ENCODE results near the gene PTER. TPM values are rescaled to one million over a fixed set of nuclear protein-coding genes. Genes with fewer than 3 reads are reported as not detected.

The PTER gene
- total RNA-seq (2014; rRNA removed) (6.6 and 9.3 TPM in 2 replicates), Bru-seq, nascent RNA (percentile 60 among the genes with signal in this experiment), BruChase-seq, experiment 1, labeled RNA remaining after a 6-hour chase (percentile 57 among the genes with signal in this experiment), BruChase-seq, experiment 2, labeled RNA remaining after a 2-hour chase (percentile 58 among the genes with signal in this experiment)
- long read RNA-seq, transcript PTER-202 (6 exons, 3,777 nt), result minor isoform, 6 of 34 reads
- long read RNA-seq, transcript PTER-205 (5 exons, 1,203 nt), result major isoform, 15 of 34 reads
- long read RNA-seq, partial matches to known transcripts, result 0 of 34 reads
- long read RNA-seq, other reads (novel, unspliced or antisense), result 12 of 34 reads

GRCh38 chr10:16436758-16437539 is at the start of gene PTER:
TSS of gene PTER (plus strand) at chr10:16437010. CDS start at chr10:16484385, 47,375 bp downstream.
- no peaks in the 10 kb centered on the region for H3K27me3 ChIP-seq (ENCODE audit: low read length)
- peaks cover 13% of the 10 kb centered on the region for H3K79me2 ChIP-seq (ENCODE audit: low read length)
- ATAC-seq (peak; percentile 92), DNase-seq (peak; percentile 85)
- H3K27ac ChIP-seq (ENCODE audit: low read length), result peak within 1 kb of the TSS; percentile 34; the same call in 1 of the 2 replicates
- peak within 1 kb of the TSS; percentile 71 for H3K4me2 ChIP-seq (ENCODE audit: low read length)
- H2AFZ ChIP-seq (ENCODE audit: low read length), result peak within 1 kb of the TSS; percentile 72
- no peaks in the 10 kb centered on the region for H3F3A ChIP-seq (ENCODE audit: low read length, unreplicated experiment)
- intact Hi-C loops (cut with micrococcal nuclease), result loop anchor here (2.0 kb wide), 2 partner anchors 56 to 380 kb away; partner anchors contain the start of gene RSU1
- peaks cover 28% of the 10 kb centered on the region; the same call in 1 of the 2 replicates for H3K4me1 ChIP-seq (ENCODE audit: insufficient read depth, low read length)
- peak within 1 kb of the TSS; percentile 70 for H3K4me3 ChIP-seq (ENCODE audit: low read length)
- peak within 1 kb of the TSS; percentile 76 for H3K9ac ChIP-seq (ENCODE audit: low read length)
- POLR2A ChIA-PET (ENCODE audit: unreplicated experiment), result interaction anchor here (0.6 to 0.7 kb wide), 2 partner anchors 53 to 1094 kb away, joined by 3 read pairs; no protein-coding TSS in a partner anchor
- CTCF ChIA-PET, result no interaction called here
- H3K9me2 ChIP-seq (replicated peaks; ENCODE audit: low read length), result no peaks in the 10 kb centered on the region
- H3K9me3 ChIP-seq (ENCODE audit: low read length), result no peaks in the 10 kb centered on the region
- no peak for TF ChIP-seq CTCF (conservative IDR thresholded peaks at IDR 0.05; ENCODE audit: low read depth, low read length)
- TF ChIP-seq EZH2phosphoT487 (IDR thresholded peaks at IDR 0.05; ENCODE audit: borderline replicate concordance, low read length), result no peak
- TF ChIP-seq EZH2 (IDR thresholded peaks at IDR 0.05; ENCODE audit: low read length, unreplicated experiment), result no peak
- H4K20me1 ChIP-seq (ENCODE audit: low read length), result no peaks in the 10 kb centered on the region
- BruUV-seq (replicated peaks), result TSS peak; percentile 68
- no peaks in the 10 kb centered on the region for H3K36me3 ChIP-seq (ENCODE audit: low read depth, low read length)

- Histone ChIP-seq H3K36me3 (ENCODE audit: low read depth, low read length) (no peaks in the 10 kb centered on the region), H3K4me3 (ENCODE audit: low read length) (no peak overlapping the region), H3F3A (ENCODE audit: low read length, unreplicated experiment) (no peaks in the 10 kb centered on the region), H4K20me1 (ENCODE audit: low read length) (no peaks in the 10 kb centered on the region), H3K9ac (ENCODE audit: low read length) (no peak overlapping the region), H3K9me2 (replicated peaks; ENCODE audit: low read length) (no peaks in the 10 kb centered on the region), H3K27me3 (ENCODE audit: low read length) (no peaks in the 10 kb centered on the region), H3K4me2 (ENCODE audit: low read length) (no peak overlapping the region), H2AFZ (ENCODE audit: low read length) (no peak overlapping the region), H3K79me2 (ENCODE audit: low read length) (no peaks in the 10 kb centered on the region), H3K9me3 (ENCODE audit: low read length) (no peaks in the 10 kb centered on the region), H3K27ac (ENCODE audit: low read length) (no peak overlapping the region), H3K4me1 (ENCODE audit: insufficient read depth, low read length) (no peaks in the 10 kb centered on the region)
- ChIA-PET CTCF (no interaction called here), POLR2A (ENCODE audit: unreplicated experiment) (no interaction called here)
- TF ChIP-seq EZH2 (IDR thresholded peaks at IDR 0.05; ENCODE audit: low read length, unreplicated experiment), result no peak
- no peak for TF ChIP-seq EZH2phosphoT487 (IDR thresholded peaks at IDR 0.05; ENCODE audit: borderline replicate concordance, low read length)
- TF ChIP-seq CTCF (conservative IDR thresholded peaks at IDR 0.05; ENCODE audit: low read depth, low read length), result no peak
- intact Hi-C loops (cut with micrococcal nuclease), result no loop called here
- DNase-seq (no peak), ATAC-seq (no peak)
- BruUV-seq (replicated peaks), result no TSS peak
These were observed 44.2 kb upstream of the PTER start for GRCh38 chr10:16392531-16393069.
